ENCODE measurements around the gene CLEC11A.

GRCh38 chr19:50722201-50723013 lies 757 bp upstream of the CLEC11A start:
- no peak for TF ChIP-seq CTCF (IDR thresholded peaks at IDR 0.05)
- no peak for TF ChIP-seq POLR2A (IDR thresholded peaks at IDR 0.05)

Data from sigmoid colon (tissue), 3 donors.